ENCODE measurements around the gene NCKIPSD.

NCKIPSD gene

GRCh38 chr3:48642605-48643004 is 43.1 kb downstream of the NCKIPSD start:
- H3K4me3 ChIP-seq (ENCODE audit: low read length), result no peak overlapping the region
- no peak for DNase-seq
- H3K4me2 ChIP-seq (ENCODE audit: low read depth, low read length), result no peak overlapping the region
- H3K36me3 ChIP-seq (replicated peaks; ENCODE audit: insufficient read depth, low read length), result no peaks in the 10 kb centered on the region
- no peak overlapping the region for H3K27ac ChIP-seq (ENCODE audit: low read length)
- H2AFZ ChIP-seq (ENCODE audit: low read length), result no peak overlapping the region
- TF ChIP-seq CTCF (IDR thresholded peaks at IDR 0.05; ENCODE audit: low read length) (no peak), EZH2phosphoT487 (IDR thresholded peaks at IDR 0.05; ENCODE audit: low read length) (no peak), EZH2 (optimal IDR thresholded peaks at IDR 0.05; ENCODE audit: low read depth, low read length) (no peak)
- peaks cover 19% of the 10 kb centered on the region for H3K27me3 ChIP-seq (replicated peaks; ENCODE audit: insufficient read depth, low read length)
- no peaks in the 10 kb centered on the region for H3K4me1 ChIP-seq (ENCODE audit: low read length)
- H3K9me3 ChIP-seq (replicated peaks; ENCODE audit: insufficient read depth, low read length), result no peaks in the 10 kb centered on the region
- H3K79me2 ChIP-seq (ENCODE audit: low read length), result no peaks in the 10 kb centered on the region
- no peaks in the 10 kb centered on the region for H4K20me1 ChIP-seq (ENCODE audit: insufficient read depth, low read length)
- no peak overlapping the region for H3K9ac ChIP-seq (ENCODE audit: low read length)
- H3F3A ChIP-seq (ENCODE audit: insufficient read depth, low read length), result no peaks in the 10 kb centered on the region
- no peaks in the 10 kb centered on the region for H3K9me2 ChIP-seq (replicated peaks; ENCODE audit: insufficient read depth, low read length)

GRCh38 chr3:48641396-48641795 is 44.3 kb downstream of the NCKIPSD start:
- H4K20me1 ChIP-seq (ENCODE audit: insufficient read depth, low read length), result no peaks in the 10 kb centered on the region
- H3K36me3 ChIP-seq (replicated peaks; ENCODE audit: insufficient read depth, low read length), result no peaks in the 10 kb centered on the region
- no peak overlapping the region for H3K9ac ChIP-seq (ENCODE audit: low read length)
- H3F3A ChIP-seq (ENCODE audit: insufficient read depth, low read length), result no peaks in the 10 kb centered on the region
- peaks cover 19% of the 10 kb centered on the region for H3K27me3 ChIP-seq (replicated peaks; ENCODE audit: insufficient read depth, low read length)
- H3K4me3 ChIP-seq (ENCODE audit: low read length), result no peak overlapping the region
- TF ChIP-seq CTCF (IDR thresholded peaks at IDR 0.05; ENCODE audit: low read length) (no peak), EZH2phosphoT487 (IDR thresholded peaks at IDR 0.05; ENCODE audit: low read length) (no peak), EZH2 (optimal IDR thresholded peaks at IDR 0.05; ENCODE audit: low read depth, low read length) (no peak)
- DNase-seq, result no peak
- no peaks in the 10 kb centered on the region for H3K9me3 ChIP-seq (replicated peaks; ENCODE audit: insufficient read depth, low read length)
- no peak overlapping the region for H3K27ac ChIP-seq (ENCODE audit: low read length)
- no peak overlapping the region for H2AFZ ChIP-seq (ENCODE audit: low read length)
- no peak overlapping the region for H3K4me2 ChIP-seq (ENCODE audit: low read depth, low read length)
- H3K79me2 ChIP-seq (ENCODE audit: low read length), result no peaks in the 10 kb centered on the region
- no peaks in the 10 kb centered on the region for H3K9me2 ChIP-seq (replicated peaks; ENCODE audit: insufficient read depth, low read length)
- 0 out of 2 replicates have a peak, but pooled peaks cover 3% of the 10 kb centered on the region for H3K4me1 ChIP-seq (ENCODE audit: low read length)

- Histone ChIP-seq H3K27ac (ENCODE audit: low read length) (no peak overlapping the region), H3K79me2 (ENCODE audit: low read length) (no peaks in the 10 kb centered on the region), H3K4me1 (ENCODE audit: low read length) (peaks cover 7% of the 10 kb centered on the region; the same call in 1 of the 2 replicates), H3K9ac (ENCODE audit: low read length) (no peak overlapping the region), H3K4me3 (ENCODE audit: low read length) (no peak overlapping the region), H3K4me2 (ENCODE audit: low read depth, low read length) (no peak overlapping the region), H3F3A (ENCODE audit: insufficient read depth, low read length) (no peaks in the 10 kb centered on the region), H3K9me3 (replicated peaks; ENCODE audit: insufficient read depth, low read length) (no peaks in the 10 kb centered on the region), H2AFZ (ENCODE audit: low read length) (no peak overlapping the region), H4K20me1 (ENCODE audit: insufficient read depth, low read length) (no peaks in the 10 kb centered on the region), H3K9me2 (replicated peaks; ENCODE audit: insufficient read depth, low read length) (no peaks in the 10 kb centered on the region), H3K27me3 (replicated peaks; ENCODE audit: insufficient read depth, low read length) (peaks cover 19% of the 10 kb centered on the region), H3K36me3 (replicated peaks; ENCODE audit: insufficient read depth, low read length) (no peaks in the 10 kb centered on the region)
- no peak for TF ChIP-seq EZH2phosphoT487 (IDR thresholded peaks at IDR 0.05; ENCODE audit: low read length)
- TF ChIP-seq EZH2 (optimal IDR thresholded peaks at IDR 0.05; ENCODE audit: low read depth, low read length), result no peak
- TF ChIP-seq CTCF (IDR thresholded peaks at IDR 0.05; ENCODE audit: low read length), result no peak
- DNase-seq, result no peak
Observed at GRCh38 chr3:48639944-48640606, 45.6 kb downstream of the NCKIPSD start.
